GM19193 (cell line): ENCODE data around the gene MICALL1.

Experiments used
- POLR2A ChIP-seq: IDR thresholded peaks from 4 replicates; pipeline ENCODE4 v1.6.1; 2011; ENCODE audit not compliant: insufficient read depth, insufficient read length; ENCODE audit errors: extremely low read depth

MICALL1 gene

DNA sequence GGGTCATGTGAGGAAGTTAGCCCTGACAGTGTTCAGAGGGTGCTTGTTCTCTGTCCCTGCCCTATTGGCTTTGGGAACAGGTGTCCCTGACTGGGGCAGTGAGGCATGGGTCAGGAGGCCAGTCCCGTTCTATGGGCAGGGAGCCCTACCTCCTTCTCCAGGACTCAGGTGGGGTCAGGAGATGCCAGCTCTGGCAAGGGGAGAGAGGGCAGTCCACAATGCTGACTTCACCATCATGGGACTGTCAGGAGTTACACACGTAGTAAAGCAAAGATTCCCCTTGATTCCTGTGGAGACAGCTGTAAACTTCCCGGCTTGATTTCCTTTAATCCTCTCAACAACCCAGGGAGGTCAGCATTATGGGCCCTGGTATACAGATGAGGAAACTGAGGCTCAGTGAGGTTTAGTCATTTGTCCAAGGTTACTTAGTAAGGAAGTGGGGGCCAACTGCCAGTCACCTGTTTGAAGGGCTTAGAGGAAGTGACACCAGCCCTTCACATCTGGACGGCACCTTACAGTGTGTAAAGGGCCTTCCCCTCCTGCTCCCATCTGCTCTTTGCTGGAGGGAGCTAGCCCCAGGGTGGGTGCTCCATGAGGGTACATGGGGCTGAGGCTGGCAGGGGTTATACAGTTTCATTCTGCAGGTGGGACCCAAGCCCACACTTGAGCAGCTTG, 11.9 kb downstream of the MICALL1 start:
- TF ChIP-seq POLR2A = no peak

DNA sequence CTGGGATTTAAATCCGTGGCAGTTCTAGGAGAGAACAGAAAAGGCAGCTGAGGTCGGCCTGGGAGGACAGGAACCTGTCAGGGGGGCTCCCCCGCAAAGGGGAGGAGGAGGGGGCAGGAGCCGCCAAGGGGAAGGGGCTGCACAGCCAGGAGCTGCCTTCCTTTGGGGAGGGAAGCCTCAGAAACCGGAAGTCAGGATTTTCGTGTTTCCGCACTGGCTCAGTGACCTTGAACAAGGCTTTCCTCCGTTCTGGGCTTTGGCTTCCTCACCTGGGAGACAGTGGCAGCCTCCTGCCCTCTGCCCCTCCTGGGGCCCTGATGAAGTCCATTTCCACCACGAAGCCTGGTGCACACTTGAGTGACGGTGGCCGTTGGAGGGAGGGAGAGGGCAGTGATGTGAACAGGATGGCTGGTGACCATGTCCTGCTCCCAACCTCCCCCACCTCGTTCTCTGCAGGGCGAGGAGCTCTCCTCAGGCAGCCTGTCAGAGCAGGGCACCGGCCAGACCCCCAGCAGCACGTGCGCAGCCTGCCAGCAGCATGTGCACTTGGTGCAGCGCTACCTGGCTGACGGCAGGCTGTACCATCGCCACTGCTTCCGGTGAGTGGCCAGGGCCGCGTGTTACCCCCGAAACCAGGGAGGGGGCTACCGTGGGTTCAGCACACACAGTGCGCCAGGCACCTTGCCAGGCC, 12.6 kb downstream of the MICALL1 start:
- TF ChIP-seq POLR2A = no peak

DNA sequence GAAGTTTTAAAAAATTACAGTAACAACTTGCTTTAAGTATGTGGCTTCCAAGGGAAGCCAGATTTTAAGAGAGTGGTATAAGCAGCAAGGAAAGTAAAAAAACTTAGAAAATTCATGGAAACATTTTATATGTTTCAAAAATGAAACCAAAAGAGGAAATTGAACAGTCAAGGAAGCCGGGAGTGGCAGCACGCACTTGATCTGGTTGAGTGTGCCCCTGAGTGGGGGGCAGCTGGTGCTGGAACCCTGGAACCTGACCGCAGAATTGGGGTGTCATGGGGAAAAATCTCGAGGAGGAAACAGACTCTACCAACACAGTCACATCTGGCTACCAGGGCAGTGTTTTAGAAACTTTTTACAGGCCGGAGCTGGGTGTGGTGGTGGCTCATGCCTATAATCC, 14.0 kb downstream of the MICALL1 start:
- no peak for TF ChIP-seq POLR2A

GRCh38 chr22:37922191-37922590, 16.1 kb downstream of the MICALL1 start:
- no peak for TF ChIP-seq POLR2A

GRCh38 chr22:37923927-37924326, 17.8 kb downstream of the MICALL1 start:
- TF ChIP-seq POLR2A = no peak

GRCh38 chr22:37924386-37925065, 18.4 kb downstream of the MICALL1 start:
- no peak for TF ChIP-seq POLR2A

DNA sequence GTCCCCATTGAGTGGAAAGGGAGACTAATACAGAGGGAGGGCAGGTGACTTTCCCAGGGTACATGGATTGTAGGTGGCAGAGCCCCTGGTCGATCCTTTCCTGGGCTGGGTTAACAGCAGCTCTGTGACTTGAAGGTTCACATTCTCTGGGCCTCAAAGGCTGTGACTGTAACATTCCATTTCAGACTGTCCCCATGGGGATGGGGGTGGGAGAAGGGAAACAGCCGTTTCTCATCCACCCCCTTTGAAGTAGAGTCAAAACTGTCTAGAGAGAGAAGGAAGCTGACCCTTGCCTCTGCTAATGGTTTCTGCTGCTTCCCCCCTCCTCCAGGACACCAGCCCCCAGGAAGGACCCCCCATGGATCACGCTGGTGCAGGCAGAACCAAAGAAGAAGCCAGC, 19.2 kb downstream of the MICALL1 start:
- TF ChIP-seq POLR2A = no peak

DNA sequence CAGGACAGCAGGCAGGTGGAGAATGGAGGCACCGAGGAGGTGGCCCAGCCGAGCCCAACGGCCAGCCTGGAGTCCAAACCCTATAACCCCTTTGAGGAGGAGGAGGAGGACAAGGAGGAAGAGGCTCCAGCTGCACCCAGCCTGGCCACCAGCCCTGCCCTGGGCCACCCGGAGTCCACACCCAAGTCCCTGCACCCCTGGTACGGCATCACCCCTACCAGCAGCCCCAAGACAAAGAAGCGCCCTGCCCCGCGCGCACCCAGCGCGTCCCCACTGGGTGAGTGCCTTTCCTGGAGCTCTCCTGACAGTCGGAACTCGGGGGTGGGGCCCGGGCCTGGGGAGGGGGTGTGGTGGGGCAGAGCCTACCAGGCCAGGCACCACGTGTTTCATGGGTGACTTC, 19.7 kb downstream of the MICALL1 start:
- no peak for TF ChIP-seq POLR2A

DNA sequence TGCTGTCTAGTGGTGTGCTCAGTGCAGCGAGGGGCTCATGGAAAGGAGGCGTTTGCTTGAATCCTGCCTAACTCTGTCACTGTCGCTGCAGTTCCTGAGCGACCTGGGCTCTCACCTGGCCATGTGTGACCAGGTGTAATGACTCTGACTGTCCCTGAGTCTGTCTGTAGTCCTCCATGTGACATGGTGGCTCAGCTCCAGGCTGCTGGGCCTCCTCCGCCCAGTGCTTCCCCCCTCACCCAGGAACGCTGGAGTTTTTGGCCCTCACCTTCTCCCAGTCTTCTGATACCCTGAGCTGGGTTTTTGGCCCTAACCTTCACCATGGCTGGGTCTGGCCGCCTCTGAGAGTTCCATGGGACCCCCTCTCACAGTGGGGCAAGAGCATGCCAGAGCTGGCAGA, 20.3 kb downstream of the MICALL1 start:
- no peak for TF ChIP-seq POLR2A

DNA sequence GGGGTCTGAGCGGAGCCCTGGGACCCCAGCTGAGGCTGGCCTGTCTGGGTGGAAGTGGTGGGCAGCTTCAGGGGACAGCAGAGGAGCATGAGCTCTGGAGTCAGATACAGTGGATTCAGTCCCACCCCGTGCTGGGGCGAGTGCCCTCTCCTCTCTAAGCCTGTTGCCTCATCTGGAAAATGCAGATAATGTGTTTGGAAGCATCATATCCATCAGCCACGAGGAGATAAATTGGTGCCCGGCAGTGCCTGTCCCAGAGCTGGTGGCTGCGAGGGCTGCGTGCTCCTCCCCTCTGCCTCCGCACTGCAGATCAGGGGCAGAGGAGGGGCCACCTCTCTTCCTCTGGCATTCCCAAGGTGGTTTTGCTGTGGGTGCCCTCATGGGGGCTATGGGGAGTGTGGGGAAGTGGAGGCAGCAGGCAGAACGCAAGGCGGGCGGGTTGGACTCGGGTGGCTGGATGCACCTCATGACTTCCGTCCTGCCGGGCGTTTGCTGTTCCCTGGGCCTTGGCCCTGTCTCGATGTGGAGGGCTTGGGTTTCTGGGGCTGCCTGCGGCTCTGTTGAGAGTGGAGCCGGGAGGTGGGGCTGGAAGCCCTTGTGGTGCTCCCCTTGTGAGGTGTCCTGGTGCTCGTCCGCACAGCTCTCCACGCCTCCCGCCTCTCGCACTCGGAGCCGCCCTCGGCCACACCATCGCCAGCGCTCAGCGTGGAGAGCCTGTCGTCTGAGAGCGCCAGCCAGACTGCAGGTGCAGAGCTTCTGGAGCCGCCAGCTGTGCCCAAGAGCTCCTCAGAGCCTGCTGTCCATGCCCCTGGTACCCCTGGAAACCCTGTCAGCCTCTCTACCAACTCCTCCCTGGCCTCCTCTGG, 20.9 kb downstream of the MICALL1 start:
- TF ChIP-seq POLR2A = no peak

DNA sequence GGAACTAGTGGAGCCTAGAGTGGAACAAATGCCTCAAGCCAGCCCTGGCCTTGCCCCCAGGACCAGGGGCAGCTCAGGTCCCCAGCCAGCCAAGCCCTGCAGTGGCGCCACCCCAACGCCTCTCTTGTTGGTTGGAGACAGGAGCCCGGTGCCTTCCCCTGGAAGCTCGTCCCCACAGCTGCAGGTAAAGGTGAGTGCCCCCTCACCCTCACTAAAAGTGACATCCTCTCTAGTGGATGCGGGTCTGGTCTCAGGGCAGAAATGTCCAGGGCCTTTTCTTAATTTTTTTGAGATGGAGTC, 21.5 kb downstream of the MICALL1 start:
- TF ChIP-seq POLR2A = no peak

- TF ChIP-seq POLR2A = no peak
Measured at GRCh38 chr22:37929390-37929789, 23.3 kb downstream of the MICALL1 start.

DNA sequence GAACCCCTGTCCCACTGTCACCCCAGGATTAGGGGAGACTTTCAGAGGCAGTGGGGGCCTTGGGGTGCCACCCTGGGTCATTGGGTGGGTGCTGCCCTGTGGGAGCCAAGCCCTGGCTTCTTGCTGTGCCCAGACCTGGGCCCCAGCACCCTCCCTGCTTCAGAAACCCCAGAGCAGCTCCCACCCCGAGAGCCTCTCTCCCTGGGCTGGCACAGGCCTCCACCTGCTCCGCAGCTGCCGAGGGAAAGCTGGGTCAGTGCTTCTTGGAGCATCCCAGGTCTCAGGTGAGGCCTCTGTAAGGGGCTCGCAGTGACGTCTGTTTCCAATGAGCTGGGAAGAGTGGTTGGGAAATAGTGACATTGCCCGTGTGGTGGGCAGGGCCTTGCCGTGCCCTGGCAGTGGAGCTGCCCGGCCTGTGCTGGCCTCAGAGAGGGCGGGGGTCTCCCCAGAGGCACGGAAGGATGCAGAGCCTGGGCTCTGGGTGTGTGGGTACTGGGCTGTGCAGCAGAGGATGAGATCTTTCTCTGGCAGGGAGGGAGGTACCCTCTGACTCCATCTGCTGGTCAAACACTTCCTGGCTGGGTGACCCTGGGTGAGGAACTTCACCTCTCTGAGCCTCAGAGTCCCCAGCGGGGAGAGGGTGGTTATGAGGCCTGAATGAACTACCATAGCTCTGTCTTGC, 24.3 kb downstream of the MICALL1 start:
- TF ChIP-seq POLR2A = no peak

DNA sequence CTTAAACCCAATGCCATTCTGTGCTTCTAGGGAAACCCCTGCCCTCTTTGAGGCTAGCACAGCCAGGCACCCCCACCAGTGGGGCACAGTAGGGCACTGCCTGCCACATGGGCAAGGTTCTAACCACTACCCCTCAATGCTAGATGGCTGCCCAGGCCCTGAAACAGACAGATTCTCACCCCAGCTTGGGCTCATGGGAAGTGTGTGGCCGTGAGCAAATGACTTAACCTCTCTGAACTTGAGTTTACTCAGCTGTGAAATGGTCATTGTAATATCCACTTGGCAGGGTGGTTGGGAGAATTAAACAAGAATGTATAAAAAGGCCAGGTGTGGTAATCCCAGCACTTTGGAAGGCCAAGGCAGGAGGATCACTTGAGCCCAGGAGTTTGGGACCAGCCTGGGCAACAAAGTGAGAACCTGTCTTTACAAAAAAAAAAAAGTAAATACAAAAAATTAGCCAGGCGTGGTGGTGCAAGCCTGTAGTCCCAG, 24.9 kb downstream of the MICALL1 start:
- no peak for TF ChIP-seq POLR2A

GRCh38 chr22:37931893-37932389, 25.8 kb downstream of the MICALL1 start:
- no peak for TF ChIP-seq POLR2A

GRCh38 chr22:37932401-37932800, 26.3 kb downstream of the MICALL1 start:
- no peak for TF ChIP-seq POLR2A
